GM21529 (cell line): ENCODE data around the gene RRAGB.
"Not testable (repeated sequence)": the region's sequence is repeated elsewhere in the genome, so short reads cannot be mapped to it uniquely, and the experiment has no call there.

Experiments used
- ATAC-seq: cut with Tn5 transposase; IDR thresholded peaks from one replicate; pipeline ENCODE4 v1.9.1; 2021; ENCODE audit not compliant: unreplicated experiment

The RRAGB gene

DNA sequence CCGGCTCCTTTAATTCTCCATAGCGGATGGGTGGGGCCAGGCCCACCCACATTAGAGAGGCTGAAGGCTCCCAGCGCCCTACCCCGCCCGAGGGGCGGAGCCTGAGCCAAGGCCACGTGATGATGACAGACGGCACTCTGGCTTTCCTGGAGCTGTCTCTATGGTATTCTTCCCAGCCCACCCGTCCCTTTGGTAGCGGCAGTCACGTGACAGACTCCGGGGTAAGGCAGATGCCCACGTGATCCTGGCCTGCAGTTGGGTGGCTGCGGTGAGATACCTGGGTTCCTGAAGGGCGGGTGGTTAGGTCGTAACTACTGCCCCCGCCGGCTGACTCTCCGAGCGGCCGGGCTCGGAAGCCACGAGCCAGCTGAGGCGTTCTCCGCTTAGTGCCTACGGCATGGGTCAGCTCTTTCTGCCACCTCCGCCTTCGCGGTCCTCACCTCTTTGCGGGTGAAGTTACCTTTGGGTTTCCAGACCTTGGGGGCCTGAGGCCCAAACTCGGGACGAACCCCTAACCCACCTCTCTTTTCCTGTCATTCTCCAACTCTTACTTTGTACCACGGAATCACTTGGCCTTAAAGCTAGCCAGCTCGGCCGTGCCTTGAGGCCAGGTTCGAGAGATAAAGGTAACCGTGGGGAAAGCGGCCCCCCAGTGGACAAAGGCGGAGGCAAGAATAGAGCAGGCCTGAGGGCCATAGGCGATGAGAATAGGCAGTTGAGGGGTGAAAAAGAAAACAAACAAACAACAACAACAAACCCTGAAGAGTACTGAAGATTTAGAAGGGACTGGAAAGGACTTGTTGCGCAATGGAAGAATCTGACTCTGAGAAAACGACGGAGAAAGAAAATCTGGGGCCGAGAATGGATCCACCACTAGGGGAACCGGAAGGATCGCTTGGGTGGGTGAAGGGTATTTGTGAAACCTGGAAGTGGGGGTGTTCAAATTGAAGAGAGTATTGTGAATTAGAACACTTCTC lies at the start of gene RRAGB:
RRAGB (plus strand) TSS at position 229 of the 977 bp plus-strand sequence; CDS start at position 808, 579 bp downstream.
- ATAC-seq = peak; percentile 97

GRCh38 chrX:55668084-55668483 lies 49.5 kb upstream of the RRAGB start:
- ATAC-seq = no peak

DNA sequence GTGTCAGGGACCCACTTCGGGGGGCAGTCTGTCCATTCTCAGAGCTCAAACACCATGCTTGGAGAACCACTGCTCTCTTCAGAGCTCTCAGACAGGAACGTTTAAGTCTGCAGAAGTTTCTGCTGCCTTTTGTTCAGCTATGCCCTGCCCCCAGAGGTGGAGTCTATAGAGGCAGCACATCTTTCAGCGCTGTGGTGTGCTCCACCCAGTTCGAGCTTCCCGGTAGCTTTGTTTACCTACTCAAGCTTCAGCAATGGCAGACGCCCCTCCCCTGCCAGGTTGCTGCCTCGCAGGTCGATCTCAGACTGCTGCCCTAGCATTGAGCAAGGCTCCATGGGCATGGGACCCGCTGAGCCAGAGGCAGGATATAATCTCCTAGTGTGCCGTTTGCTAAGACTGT lies 29.0 kb upstream of the RRAGB start:
- ATAC-seq = not testable (repeated sequence)

DNA sequence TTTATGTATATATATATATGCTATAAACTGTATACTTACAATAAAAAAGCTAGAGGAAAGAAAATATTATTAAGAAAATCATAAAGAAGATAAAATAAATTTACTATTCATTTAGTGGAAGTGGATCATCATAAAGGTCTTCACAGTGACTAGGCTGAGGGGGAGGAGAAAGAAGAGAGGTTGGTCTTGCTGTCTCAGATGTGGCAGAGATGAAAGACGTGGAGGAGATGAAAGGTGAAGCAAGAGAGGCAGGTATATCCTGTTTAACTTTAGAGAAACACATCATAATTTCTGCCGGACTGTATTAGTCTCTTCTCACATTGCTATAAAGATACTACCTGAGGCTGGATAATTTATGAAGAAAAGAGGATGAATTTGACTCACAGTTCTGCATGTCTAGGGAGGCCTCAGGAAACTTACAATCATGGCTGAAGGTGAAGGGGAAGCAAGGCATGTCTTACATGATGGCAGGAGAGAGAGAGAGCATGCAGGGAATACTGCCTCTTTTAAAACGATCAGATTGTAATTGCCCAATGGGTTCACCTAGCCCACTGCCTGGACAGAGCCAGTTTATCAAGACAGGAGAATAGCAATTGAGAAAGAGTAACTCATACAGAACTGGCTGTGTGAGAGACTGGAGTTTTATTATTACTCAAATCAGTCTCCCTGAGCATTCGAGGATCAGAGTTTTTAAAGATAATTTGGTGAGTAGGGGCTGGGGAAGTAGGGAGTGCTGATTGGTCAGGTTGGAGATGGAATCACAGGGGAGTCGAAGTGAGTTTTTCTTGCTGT lies 22.1 kb upstream of the RRAGB start:
- ATAC-seq = no peak

GRCh38 chrX:55697381-55697780 lies 20.2 kb upstream of the RRAGB start:
- ATAC-seq = no peak

DNA sequence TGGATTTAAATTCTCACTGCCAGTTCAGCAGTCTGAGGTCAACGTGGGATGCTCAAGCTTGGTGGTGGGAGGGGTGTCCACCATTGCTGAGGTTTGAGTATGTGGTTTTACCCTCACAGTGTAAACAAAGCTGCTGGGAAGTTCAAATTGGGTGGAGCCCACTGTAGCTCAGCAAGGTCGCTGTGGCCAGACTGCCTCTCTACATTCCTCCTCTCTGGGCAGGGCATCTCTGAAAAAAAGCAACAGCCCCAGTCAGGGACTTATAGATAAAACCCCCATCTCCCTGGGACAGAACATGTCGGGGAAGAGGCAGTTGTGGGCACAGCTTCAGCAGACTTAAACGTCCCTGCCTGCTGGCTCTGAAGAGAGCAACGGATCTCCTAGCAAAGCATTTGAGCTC lies 14.9 kb upstream of the RRAGB start:
- no peak for ATAC-seq

- ATAC-seq = not testable (repeated sequence)
Measured at GRCh38 chrX:55703436-55703835, 14.1 kb upstream of the RRAGB start.

DNA sequence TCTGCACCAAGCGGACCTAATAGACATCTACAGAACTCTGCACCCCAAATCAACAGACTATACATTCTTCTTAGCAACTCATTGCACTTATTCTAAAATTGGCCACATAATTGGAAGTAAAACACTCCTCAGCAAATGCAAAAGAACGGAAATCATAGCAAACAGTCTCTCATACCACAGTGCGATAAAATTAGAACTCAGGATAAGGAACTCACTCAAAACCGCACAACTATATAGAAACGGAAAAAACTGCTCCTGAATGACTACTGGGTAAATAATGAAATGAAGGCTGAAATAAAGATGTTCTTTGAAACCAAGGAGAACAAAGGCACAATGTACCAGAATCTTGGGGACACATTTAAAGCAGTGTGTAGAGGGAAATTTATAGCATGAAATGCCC lies 12.5 kb upstream of the RRAGB start:
- ATAC-seq = not testable (repeated sequence)

DNA sequence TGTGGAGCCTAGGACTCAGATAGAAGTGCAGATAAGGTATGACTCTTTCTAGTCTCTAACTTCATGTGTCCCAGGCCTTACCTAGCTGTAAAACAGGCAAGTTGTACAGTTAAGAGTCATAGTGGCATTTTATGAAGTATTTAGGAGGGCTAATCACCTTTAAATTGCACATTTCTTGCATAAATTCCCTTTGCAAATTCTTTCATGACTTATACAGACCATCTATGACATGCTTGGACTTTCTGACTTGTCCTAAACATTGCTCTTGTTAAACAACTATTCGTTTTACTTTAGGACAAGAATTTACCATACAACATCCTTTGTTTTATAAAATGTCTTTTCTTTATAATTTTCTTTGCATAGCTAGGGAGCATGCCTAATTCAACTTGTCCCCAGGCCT lies 7.8 kb upstream of the RRAGB start:
- no peak for ATAC-seq

DNA sequence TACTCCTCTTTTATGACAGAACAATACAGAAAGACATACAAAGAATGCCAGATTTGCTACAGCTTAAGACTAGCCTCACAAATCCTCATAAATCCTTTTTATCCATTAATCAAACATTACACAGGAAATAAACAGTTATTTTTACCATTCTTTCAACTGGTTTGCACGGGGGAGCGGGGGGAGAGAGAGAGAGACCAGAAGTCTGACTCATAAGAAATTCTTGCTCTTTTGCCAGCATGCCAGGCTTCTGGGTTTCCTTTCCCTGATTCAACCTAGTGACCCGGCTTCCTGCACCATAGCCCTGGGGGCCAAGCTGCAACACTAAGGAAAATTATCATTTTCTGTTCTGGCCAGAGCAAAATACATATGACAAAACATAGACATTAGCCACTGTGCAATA lies 6.8 kb upstream of the RRAGB start:
- no peak for ATAC-seq

DNA sequence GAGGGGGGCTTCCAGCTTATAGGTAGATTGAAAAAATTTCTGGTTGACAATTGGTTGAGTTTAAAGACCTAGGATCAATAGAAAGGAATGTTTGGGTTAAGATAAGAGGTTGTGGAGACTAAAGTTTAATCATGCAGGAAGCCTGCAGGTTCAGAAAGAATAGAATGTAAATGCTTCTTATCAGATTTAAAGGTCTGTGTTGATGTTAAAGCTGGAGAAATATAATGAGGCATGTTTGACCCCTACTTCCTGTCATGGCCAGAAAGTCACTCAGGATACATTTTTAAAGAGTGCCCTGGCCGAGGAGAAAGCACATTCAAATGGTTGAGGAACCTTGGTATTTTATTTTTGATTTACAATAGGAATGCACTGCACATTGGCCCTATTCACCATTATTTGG lies 3.9 kb upstream of the RRAGB start:
- no peak for ATAC-seq

DNA sequence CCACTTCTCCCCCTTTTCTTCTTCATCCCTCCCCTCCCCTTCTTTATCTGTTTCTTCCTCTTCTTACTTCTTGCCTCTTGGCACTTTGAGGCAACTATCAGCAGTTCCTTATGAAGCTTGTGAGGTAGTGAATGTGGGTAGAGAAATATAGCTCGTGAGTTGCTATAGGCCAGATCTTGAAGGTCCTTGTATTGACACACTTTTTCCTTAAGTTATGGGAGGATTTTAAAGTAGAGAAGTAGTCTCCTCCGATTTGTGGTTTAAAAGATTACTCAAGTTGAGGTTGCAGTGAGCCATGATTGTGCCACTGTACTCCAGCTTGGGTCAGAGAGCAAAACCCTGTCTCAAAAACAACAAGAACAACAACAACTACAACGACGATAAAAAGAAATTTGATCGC lies 3.4 kb upstream of the RRAGB start:
- no peak for ATAC-seq

DNA sequence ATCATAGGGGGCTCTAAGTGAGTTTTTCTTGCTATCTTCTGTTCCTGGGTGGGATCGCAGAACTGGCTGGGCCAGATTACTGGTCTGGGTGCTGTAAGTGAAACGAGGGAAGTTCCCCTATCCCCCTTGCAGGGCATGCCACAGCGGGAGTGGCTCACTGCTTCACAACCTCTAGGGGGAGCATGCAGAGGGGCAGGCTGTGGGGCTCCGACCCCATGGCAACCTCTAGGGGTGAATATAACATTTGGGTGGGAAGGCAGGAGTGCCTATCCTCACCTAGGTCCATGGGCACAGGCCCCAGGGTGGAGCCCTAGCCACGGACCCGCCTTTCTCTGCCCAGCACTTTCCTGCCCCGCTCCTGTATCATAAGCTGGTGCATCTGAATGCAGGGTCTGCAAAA lies 1.7 kb upstream of the RRAGB start:
- ATAC-seq = no peak

DNA sequence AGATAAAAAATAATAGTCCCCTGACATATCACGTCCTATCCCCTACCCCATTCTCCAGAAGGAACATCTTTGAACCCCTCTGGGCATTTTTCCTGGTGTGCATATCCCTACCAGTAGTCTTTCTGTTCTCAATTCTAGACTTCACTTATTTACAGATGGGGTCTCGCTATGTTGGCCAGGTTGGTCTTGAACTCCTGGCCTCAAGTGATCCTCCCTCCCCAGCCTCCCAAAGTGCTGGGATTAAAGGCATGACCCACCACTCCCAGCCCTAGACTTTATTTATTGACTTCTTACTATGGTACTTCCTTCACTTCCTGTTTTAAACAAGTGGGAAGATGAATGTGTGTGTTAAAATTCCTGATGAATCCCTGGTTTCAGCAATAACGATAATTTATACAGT lies 612 bp upstream of the RRAGB start:
- ATAC-seq = no peak

- ATAC-seq = no peak
Measured at GRCh38 chrX:55731826-55732225, 14.3 kb downstream of the RRAGB start.

GRCh38 chrX:55738969-55739368 lies 21.4 kb downstream of the RRAGB start:
- no peak for ATAC-seq

DNA sequence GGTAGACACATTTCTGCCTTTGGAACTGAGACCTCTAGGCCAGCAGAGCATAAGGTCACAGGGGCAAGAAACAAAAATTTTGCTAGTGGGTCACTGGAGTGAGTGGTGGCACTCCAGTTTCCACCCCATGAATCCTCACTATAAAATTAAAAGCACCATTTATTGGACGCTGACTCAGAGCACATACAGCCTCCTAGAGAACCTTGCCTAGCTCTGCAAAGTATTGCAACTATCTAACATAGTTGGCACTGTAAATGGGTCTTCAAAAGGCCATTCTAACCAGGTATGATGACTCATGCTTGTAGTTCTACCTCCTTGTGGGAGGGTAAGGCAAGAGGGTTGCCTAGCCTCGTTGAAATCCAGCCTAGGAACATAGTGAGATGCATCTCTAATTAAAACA lies 25.1 kb downstream of the RRAGB start:
- no peak for ATAC-seq

GRCh38 chrX:55748463-55748862 lies 30.9 kb downstream of the RRAGB start:
- ATAC-seq = not testable (repeated sequence)

DNA sequence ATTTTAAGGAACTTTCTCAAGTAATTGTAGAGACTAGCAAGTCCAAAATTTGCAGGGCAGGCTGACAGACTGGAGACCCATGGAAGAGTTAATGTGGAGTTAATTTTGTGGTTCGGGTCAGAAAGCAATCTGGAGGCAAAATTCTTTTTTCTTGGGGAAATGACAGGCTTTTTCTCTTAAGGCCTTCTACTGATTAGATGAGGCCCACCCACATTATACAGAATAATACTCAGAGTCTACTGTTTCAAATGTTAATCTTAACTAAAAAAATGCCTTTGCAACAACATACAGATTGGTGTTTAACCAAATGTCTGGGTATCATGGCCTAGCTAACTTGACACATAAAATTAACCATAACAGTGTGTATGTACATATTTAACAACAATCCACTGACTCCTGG lies 32.7 kb downstream of the RRAGB start:
- no peak for ATAC-seq

DNA sequence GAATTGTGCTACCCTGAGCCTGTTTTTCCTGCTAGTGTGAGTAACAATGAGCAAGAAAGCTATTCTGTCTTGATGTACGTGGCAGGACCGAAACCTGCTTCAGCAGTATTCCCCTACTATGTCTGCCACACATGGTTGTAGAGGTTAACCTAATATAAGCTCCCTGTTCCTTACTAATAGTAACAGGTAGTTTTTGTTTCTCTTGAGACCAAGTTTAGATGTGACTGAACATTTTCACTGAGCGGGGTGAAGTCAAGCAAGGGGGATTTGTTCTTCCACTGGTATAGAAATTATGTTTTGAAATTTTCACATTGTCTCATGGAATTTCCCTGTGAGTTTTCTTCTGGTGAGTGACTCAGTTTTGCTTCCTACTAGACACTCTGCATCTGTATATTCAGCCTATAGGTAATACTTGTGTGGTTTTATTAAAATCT lies 37.3 kb downstream of the RRAGB start:
- ATAC-seq = peak; percentile 94

DNA sequence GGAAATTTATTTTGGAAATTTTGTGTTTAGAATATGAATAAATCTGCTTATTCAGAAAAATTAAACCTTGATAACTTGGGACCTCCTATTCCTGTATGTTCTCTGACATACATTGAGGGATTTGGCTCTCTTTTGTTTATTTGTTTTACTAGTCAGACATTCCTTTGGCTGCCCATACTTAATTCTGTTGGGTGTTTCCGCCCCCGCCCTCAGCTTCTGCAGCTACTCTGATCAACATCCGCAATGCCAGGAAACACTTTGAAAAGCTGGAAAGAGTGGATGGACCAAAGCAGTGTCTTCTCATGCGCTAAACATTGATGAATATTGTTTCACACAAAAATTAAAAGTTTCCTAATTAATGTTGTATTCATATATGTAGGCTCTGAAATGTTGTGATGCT lies 40.5 kb downstream of the RRAGB start:
- no peak for ATAC-seq

DNA sequence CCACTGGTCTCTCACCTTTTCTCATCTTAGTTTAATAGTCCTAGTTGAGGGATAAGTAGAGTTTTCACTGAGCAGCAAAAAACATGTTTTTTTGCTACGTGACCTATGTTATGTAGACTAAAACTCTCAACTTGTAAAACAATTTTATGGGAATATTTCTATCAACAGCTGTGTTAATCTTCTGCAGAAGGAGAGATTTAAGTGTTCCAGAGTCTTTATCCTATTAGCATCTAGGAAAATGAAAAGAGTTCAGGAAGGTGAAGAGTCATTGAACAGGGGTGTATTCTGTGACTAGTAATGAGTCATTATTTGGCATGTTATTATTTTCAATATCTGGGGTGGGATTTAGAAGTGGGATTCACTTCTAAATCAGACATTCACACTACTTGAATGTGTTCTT lies 41.9 kb downstream of the RRAGB start:
- no peak for ATAC-seq
